ENCODE results near the gene RAB38. TPM values are rescaled to one million over a fixed set of nuclear protein-coding genes. Genes with fewer than 3 reads are reported as not detected.

RAB38 gene
- total RNA-seq, 3 donors from 2014 or later = 1.6 to 14.8 (median 5.2) TPM

GRCh38 chr11:88101881-88102597 is 73.2 kb downstream of the RAB38 start:
- DNase-seq (ENCODE audit: low spot score in 2 of 2) = no peak
- intact Hi-C loops (cut with DNase I; ENCODE audit: low total_unique reads) = loop anchor here (2.0 kb wide), 1 partner anchor 25 kb away; no protein-coding TSS in a partner anchor
- H3K4me1 ChIP-seq = no peaks in the 10 kb centered on the region
- no peaks in the 10 kb centered on the region for H3K9me3 ChIP-seq
- no peaks in the 10 kb centered on the region for H3K36me3 ChIP-seq
- H3K27me3 ChIP-seq = no peaks in the 10 kb centered on the region
- no peak for TF ChIP-seq CTCF (IDR thresholded peaks at IDR 0.05)
- TF ChIP-seq POLR2A (IDR thresholded peaks at IDR 0.05) = no peak
- no peak for TF ChIP-seq POLR2AphosphoS5 (IDR thresholded peaks at IDR 0.05)
- no peak overlapping the region for H3K27ac ChIP-seq
- no peak overlapping the region for H3K4me3 ChIP-seq

DNA sequence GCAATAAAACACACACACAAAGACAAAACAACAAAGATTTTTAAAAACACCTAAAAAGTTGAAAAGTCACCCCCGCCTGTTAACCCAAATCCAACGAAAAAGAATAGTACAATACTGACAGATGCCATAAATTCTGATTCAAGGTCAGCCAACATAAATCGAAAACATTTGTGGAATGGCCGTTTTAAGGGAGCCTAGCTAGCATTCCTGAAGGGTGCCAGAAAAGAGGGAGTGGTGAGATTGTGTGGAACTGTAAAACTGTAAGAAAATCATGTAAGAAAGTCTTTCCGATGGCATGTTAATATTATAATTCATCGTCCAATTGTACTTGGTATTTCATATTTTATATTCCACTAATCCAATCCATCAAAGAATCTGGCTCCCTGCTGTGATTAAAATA is 75.1 kb downstream of the RAB38 start:
- no peaks in the 10 kb centered on the region for H3K36me3 ChIP-seq
- no peak for DNase-seq (ENCODE audit: low spot score in 2 of 2)
- H3K27ac ChIP-seq = no peak overlapping the region
- no peaks in the 10 kb centered on the region for H3K27me3 ChIP-seq
- TF ChIP-seq POLR2A (IDR thresholded peaks at IDR 0.05) (no peak), POLR2AphosphoS5 (IDR thresholded peaks at IDR 0.05) (no peak), CTCF (IDR thresholded peaks at IDR 0.05) (no peak)
- no peaks in the 10 kb centered on the region for H3K4me1 ChIP-seq
- intact Hi-C loops (cut with DNase I; ENCODE audit: low total_unique reads) = loop anchor here (2.0 kb wide), 1 partner anchor 27 kb away; no protein-coding TSS in a partner anchor
- no peak overlapping the region for H3K4me3 ChIP-seq
- H3K9me3 ChIP-seq = no peaks in the 10 kb centered on the region

DNA sequence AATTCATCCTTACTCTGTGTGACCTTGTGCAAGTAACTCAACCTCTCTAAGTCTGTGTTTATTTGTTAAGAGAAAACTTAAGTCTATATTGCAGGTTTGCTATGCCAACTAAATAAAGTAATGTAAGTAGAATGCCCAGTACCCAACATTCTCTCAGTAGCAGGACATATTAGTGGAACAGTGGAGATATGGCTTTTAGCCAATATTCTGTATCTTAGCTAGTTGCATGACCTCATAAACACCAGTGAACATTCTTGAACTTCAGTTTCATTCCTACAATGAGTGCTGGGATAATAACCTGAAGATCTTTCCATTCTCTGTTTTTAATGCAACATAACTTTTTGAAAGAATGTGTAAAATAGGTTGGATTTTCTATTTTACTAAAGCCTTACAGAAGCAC is 77.0 kb downstream of the RAB38 start:
- Histone ChIP-seq H3K9me3 (no peaks in the 10 kb centered on the region), H3K27me3 (no peaks in the 10 kb centered on the region), H3K27ac (no peak overlapping the region), H3K36me3 (no peaks in the 10 kb centered on the region), H3K4me3 (no peak overlapping the region), H3K4me1 (no peaks in the 10 kb centered on the region)
- no peak for TF ChIP-seq POLR2AphosphoS5 (IDR thresholded peaks at IDR 0.05)
- no peak for TF ChIP-seq POLR2A (IDR thresholded peaks at IDR 0.05)
- TF ChIP-seq CTCF (IDR thresholded peaks at IDR 0.05) = no peak
- DNase-seq (ENCODE audit: low spot score in 2 of 2) = no peak
- intact Hi-C loops (cut with DNase I; ENCODE audit: low total_unique reads) = no loop called here

- intact Hi-C loops (cut with DNase I; ENCODE audit: low total_unique reads) = no loop called here
- no peak for DNase-seq (ENCODE audit: low spot score in 2 of 2)
Measured at GRCh38 chr11:88089134-88089533, 86.1 kb downstream of the RAB38 start.

More at GRCh38 chr11:88089134-88089533, 86.1 kb downstream of the RAB38 start:
- TF ChIP-seq POLR2AphosphoS5 (IDR thresholded peaks at IDR 0.05) = no peak
- TF ChIP-seq CTCF (IDR thresholded peaks at IDR 0.05) = no peak
- no peak for TF ChIP-seq POLR2A (IDR thresholded peaks at IDR 0.05)
- H3K27me3 ChIP-seq = no peaks in the 10 kb centered on the region
- no peaks in the 10 kb centered on the region for H3K4me1 ChIP-seq
- H3K36me3 ChIP-seq = no peaks in the 10 kb centered on the region
- no peaks in the 10 kb centered on the region for H3K9me3 ChIP-seq
- no peak overlapping the region for H3K27ac ChIP-seq
- no peak overlapping the region for H3K4me3 ChIP-seq

Measured in breast epithelium (tissue), 4 donors.